Thyroid gland (tissue), 4 donors: ENCODE results near the gene IRF9. TPM values are rescaled to one million over a fixed set of nuclear protein-coding genes. Genes with fewer than 3 reads are reported as not detected.

Source experiments
- DNase-seq, 2 donors: peaks; one replicate each; pipeline ENCODE4 v3.0.0-alpha.2; 2019
- H3K27ac ChIP-seq, 3 donors: fragments of 200-600 bp; sonication (generic); 1 replicate in 2 of 3; 2 replicates in 1 of 3; pipeline ENCODE4 v1.5.1; 2016 to 2019; ENCODE audit warnings: mild to moderate bottlenecking in 1 of 3, moderate library complexity in 1 of 3
- H3K27me3 ChIP-seq: fragments of 200-600 bp; sonication (generic); one replicate; pipeline ENCODE4 v1.5.1; 2019
- H3K36me3 ChIP-seq, 2 donors: fragments of 200-600 bp; sonication (generic); one replicate each; pipeline ENCODE4 v1.5.1; 2016 to 2019
- H3K4me1 ChIP-seq, 2 donors: fragments of 200-600 bp; sonication (generic); one replicate each; pipeline ENCODE4 v1.5.1; 2017 to 2019
- H3K4me3 ChIP-seq, 3 donors: fragments of 200-600 bp; sonication (generic); replicated peaks in 1 of 3; 1 replicate in 2 of 3; 2 replicates in 1 of 3; pipeline ENCODE4 v1.5.1; 2016; ENCODE audit warnings: mild to moderate bottlenecking in 1 of 3
- H3K9me3 ChIP-seq: fragments of 200-600 bp; sonication (generic); one replicate; pipeline ENCODE4 v1.5.1; 2017
- CTCF ChIP-seq, 6 experiments: fragments of 200-600 bp in 3 of 6; fragments of 450-650 bp in 3 of 6; sonication (generic) in 3 of 6; IDR thresholded peaks; one replicate each; pipeline ENCODE4 v1.5.1; 2016 to 2019; ENCODE audit warnings: antibody characterized with exemption in 6 of 6, mild to moderate bottlenecking in 2 of 6, inconsistent platforms in 1 of 6, moderate library complexity in 1 of 6
- POLR2A ChIP-seq, 2 donors: fragments of 450-650 bp; IDR thresholded peaks; one replicate each; pipeline ENCODE4 v1.6.1; 2017; ENCODE audit warnings: antibody characterized with exemption in 2 of 2, mild to moderate bottlenecking in 2 of 2, moderate library complexity in 1 of 2
- WGBS, 2 donors: methylation state at CpG; one replicate each; pipeline ENCODE4 v1.1.5; 2017; 5-methylcytosine and 5-hydroxymethylcytosine counted together
- intact Hi-C: fragments of 100-400 bp; cut with DNase I; formaldehyde crosslinking; loops from one replicate; pipeline ENCODE4 v1.15.1; 2023
- total RNA-seq, 4 donors: library from RNA; depleted of rRNA; stranded (reverse); fragments of >200 nt; gene quantifications; one replicate each; pipeline ENCODE4 v1.2.3, GENCODE V29; 2016

Gene IRF9
- total RNA-seq, 4 donors from 2014 or later: 55.1 to 92.3 (median 70.0) TPM

- no peak overlapping the region for H3K4me3 ChIP-seq
- peaks cover 17 to 18% of the 10 kb centered on the region in 2 donors for H3K4me1 ChIP-seq
- no peaks in the 10 kb centered on the region for H3K27me3 ChIP-seq
- peaks cover 26% of the 10 kb centered on the region in 2 donors for H3K36me3 ChIP-seq
- intact Hi-C loops: no loop called here
- 96 to 98% methylated on average over 3 of the region's 3 CpGs for WGBS, 2 donors
- no peak for DNase-seq
- H3K9me3 ChIP-seq: no peaks in the 10 kb centered on the region
- no peak overlapping the region for H3K27ac ChIP-seq
- no peak for TF ChIP-seq POLR2A (IDR thresholded peaks at IDR 0.05)
- TF ChIP-seq CTCF (IDR thresholded peaks at IDR 0.05): no peak
Observed at GRCh38 chr14:24149302-24149969, 11.6 kb upstream of the IRF9 start.

- intact Hi-C loops: no loop called here
Observed at GRCh38 chr14:24150061-24150460, 11.0 kb upstream of the IRF9 start.

GRCh38 chr14:24150567-24150966 is 10.5 kb upstream of the IRF9 start:
- intact Hi-C loops: no loop called here
- H3K9me3 ChIP-seq: no peaks in the 10 kb centered on the region
- H3K36me3 ChIP-seq: peaks cover 33 to 37% of the 10 kb centered on the region in 2 donors
- no peak overlapping the region for H3K4me3 ChIP-seq
- no peak for DNase-seq
- peaks cover 13 to 15% of the 10 kb centered on the region in 2 donors for H3K4me1 ChIP-seq
- no peaks in the 10 kb centered on the region for H3K27me3 ChIP-seq
- no peak overlapping the region for H3K27ac ChIP-seq
- TF ChIP-seq POLR2A (IDR thresholded peaks at IDR 0.05): no peak
- WGBS, 2 donors: 96 to 97% methylated on average over 9 of the region's 9 CpGs

More at GRCh38 chr14:24150061-24150460, 11.0 kb upstream of the IRF9 start:
- Histone ChIP-seq H3K27me3 (no peaks in the 10 kb centered on the region), H3K4me3 (no peak overlapping the region), H3K27ac (no peak overlapping the region), H3K4me1 (peaks cover 17 to 18% of the 10 kb centered on the region in 2 donors), H3K36me3 (peaks cover 28 to 32% of the 10 kb centered on the region in 2 donors), H3K9me3 (no peaks in the 10 kb centered on the region)
- 86 to 98% methylated on average over 4 to 9 of the region's 9 CpGs for WGBS, 2 donors
- no peak for DNase-seq
- TF ChIP-seq POLR2A (IDR thresholded peaks at IDR 0.05): no peak
- TF ChIP-seq CTCF (IDR thresholded peaks at IDR 0.05): no peak

- Histone ChIP-seq H3K4me3 (no peak overlapping the region), H3K27me3 (no peaks in the 10 kb centered on the region), H3K4me1 (peaks cover 9 to 11% of the 10 kb centered on the region in 2 donors), H3K27ac (no peak overlapping the region), H3K9me3 (no peaks in the 10 kb centered on the region), H3K36me3 (peaks cover 35 to 42% of the 10 kb centered on the region in 2 donors)
- intact Hi-C loops: no loop called here
- TF ChIP-seq POLR2A (IDR thresholded peaks at IDR 0.05) (no peak), CTCF (IDR thresholded peaks at IDR 0.05) (no peak)
- 88 to 91% methylated on average over 9 of the region's 9 CpGs for WGBS, 2 donors
- DNase-seq: no peak
Observed at GRCh38 chr14:24150993-24151392, 10.1 kb upstream of the IRF9 start.

- TF ChIP-seq POLR2A (IDR thresholded peaks at IDR 0.05): no peak
- TF ChIP-seq CTCF (IDR thresholded peaks at IDR 0.05): no peak
- no peaks in the 10 kb centered on the region for H3K9me3 ChIP-seq
- peaks cover 8% of the 10 kb centered on the region in 2 donors for H3K4me1 ChIP-seq
Observed at GRCh38 chr14:24151404-24152080, 9.5 kb upstream of the IRF9 start.

More at GRCh38 chr14:24151404-24152080, 9.5 kb upstream of the IRF9 start:
- Histone ChIP-seq H3K27ac (no peak overlapping the region), H3K27me3 (no peaks in the 10 kb centered on the region), H3K4me3 (no peak overlapping the region), H3K36me3 (peaks cover 38 to 47% of the 10 kb centered on the region in 2 donors)
- WGBS, 2 donors: 95 to 97% methylated on average over 16 of the region's 16 CpGs
- intact Hi-C loops: no loop called here
- DNase-seq: no peak
